GM12878 (cell line): ENCODE measurements around the gene KISS1R. TPM values are rescaled to one million over a fixed set of nuclear protein-coding genes. Genes with fewer than 3 reads are reported as not detected.
A peak's percentile ranks its signal among the peaks of the same experiment; 100 is the strongest.

ENCODE experiments used
- ATAC-seq: fragments of 200-7000 bp; cut with Tn5 transposase; 3 replicates; pipeline ENCODE4 v1.9.1; 2020; ENCODE audit warnings: mild to moderate bottlenecking, moderate library complexity
- BruUV-seq: library from RNA; stranded (reverse); fragments of 400-500 nt; replicated peaks from 2 replicates; lab custom pipeline; 2021; lab: Mats Ljungman, UMichigan
- CTCF ChIA-PET: fragments of 300-600 bp; sonication (Branson Sonifier 250); formaldehyde crosslinking; extraction: SDS; loops from one replicate; lab custom pipeline; 2021; ENCODE audit warnings: inconsistent platforms; lab: Yijun Ruan, JAX
- POLR2A ChIA-PET: fragments of 350-600 bp; formaldehyde crosslinking; extraction: SDS; loops from one replicate; lab custom pipeline; 2021; ENCODE audit warnings: inconsistent platforms; lab: Charles Lee
- RAD21 ChIA-PET: fragments of 300-600 bp; sonication (Branson Sonifier 250); formaldehyde crosslinking; loops from one replicate; lab custom pipeline; 2023; ENCODE audit warnings: antibody characterized with exemption; ENCODE audit not compliant: unreplicated experiment; lab: Charles Lee
- SMC1A ChIA-PET: fragments of 300-600 bp; sonication (Branson Sonifier 250); formaldehyde crosslinking; loops from one replicate; lab custom pipeline; 2023; ENCODE audit not compliant: unreplicated experiment, uncharacterized antibody; lab: Charles Lee
- DNase-seq: peaks from one replicate; pipeline ENCODE4 v3.0.0-alpha.2; 2011; ENCODE audit warnings: low read depth, low spot score
- FAIRE-seq: peaks from 3 replicates; lab custom pipeline; 2011; peaks lifted over from hg19 to GRCh38; lab: Jason Lieb, UNC
- H2AFZ ChIP-seq: 2 replicates; pipeline ENCODE4 v1.6.0; 2011; ENCODE audit warnings: low read depth, low read length, control low read depth; ENCODE audit not compliant: control insufficient read depth
- H3K27ac ChIP-seq: 2 replicates; pipeline ENCODE4 v1.5.1; 2011; ENCODE audit warnings: control low read depth; ENCODE audit not compliant: control insufficient read depth, insufficient read depth
- H3K27me3 ChIP-seq, 2 experiments: replicated peaks in 1 of 2; 2 replicates each; pipeline versions ENCODE4 v1.6.0 to v1.6.1; 2011; ENCODE audit warnings: low read length in 1 of 2; ENCODE audit not compliant: control insufficient read depth in 2 of 2, insufficient read depth in 2 of 2
- H3K36me3 ChIP-seq, 2 experiments: 2 replicates each; pipeline ENCODE4 v1.5.1; 2011; ENCODE audit warnings: low read length in 1 of 2; ENCODE audit not compliant: control insufficient read depth in 2 of 2, insufficient read depth in 2 of 2
- H3K4me1 ChIP-seq: 2 replicates; pipeline ENCODE4 v1.6.1; 2011; ENCODE audit warnings: mild to moderate bottlenecking, low read length, moderate library complexity, mixed read lengths; ENCODE audit not compliant: control insufficient read depth, insufficient read depth
- H3K4me2 ChIP-seq: 2 replicates; pipeline ENCODE4 v1.6.0; 2011; ENCODE audit warnings: control low read depth; ENCODE audit not compliant: control insufficient read depth, insufficient read depth
- H3K4me3 ChIP-seq: fragments of 200-600 bp; sonication (generic); 2 replicates; pipeline ENCODE4 v1.5.1; 2016
- H3K79me2 ChIP-seq: 2 replicates; pipeline ENCODE4 v1.6.0; 2011; ENCODE audit warnings: low read length; ENCODE audit not compliant: control insufficient read depth, insufficient read depth
- H3K9ac ChIP-seq: 2 replicates; pipeline ENCODE4 v1.8.0; 2011; ENCODE audit warnings: low read length, control low read depth, mixed read lengths; ENCODE audit not compliant: control insufficient read depth, insufficient read depth
- H3K9me3 ChIP-seq: replicated peaks from 3 replicates; pipeline ENCODE4 v1.5.1; 2011; ENCODE audit warnings: mild to moderate bottlenecking, low read length; ENCODE audit not compliant: control insufficient read depth, insufficient read depth
- H4K20me1 ChIP-seq: 2 replicates; pipeline ENCODE4 v1.6.0; 2011; ENCODE audit not compliant: control insufficient read depth, insufficient read depth
- BHLHE40 ChIP-seq, 2 experiments: fragments of 450-650 bp in 1 of 2; IDR thresholded peaks; 2 replicates each; pipeline ENCODE4 v1.6.1; 2011 to 2017; ENCODE audit warnings: low read depth in 2 of 2, borderline replicate concordance in 1 of 2, improper control_type of control experiment in 1 of 2, low read length in 1 of 2, mild to moderate bottlenecking in 1 of 2
- BRCA1 ChIP-seq: IDR thresholded peaks from 2 replicates; pipeline ENCODE4 v1.6.1; 2011; ENCODE audit warnings: low read depth, low read length, improper control_type of control experiment
- CEBPZ ChIP-seq: fragments of 150-350 bp; IDR thresholded peaks from 2 replicates; pipeline ENCODE4 v1.6.1; 2016; ENCODE audit warnings: low read depth, low read length
- ESRRA ChIP-seq: IDR thresholded peaks from 2 replicates; pipeline ENCODE4 v1.6.1; 2012; ENCODE audit warnings: mild to moderate bottlenecking, low read length, improper control_type of control experiment
- IKZF1 ChIP-seq: fragments of 450-650 bp; conservative IDR thresholded peaks from 2 replicates; pipeline ENCODE4 v1.6.1; 2017; ENCODE audit warnings: antibody characterized with exemption, mild to moderate bottlenecking
- IKZF2 ChIP-seq, 2 experiments: fragments of 450-650 bp; IDR thresholded peaks; 2 replicates each; pipeline ENCODE4 v1.6.1; 2017; ENCODE audit warnings: mild to moderate bottlenecking in 2 of 2, moderate library complexity in 2 of 2
- IRF4 ChIP-seq: IDR thresholded peaks from 2 replicates; pipeline ENCODE4 v1.6.1; 2011; ENCODE audit warnings: low read depth, low read length
- MEF2A ChIP-seq: IDR thresholded peaks from 2 replicates; pipeline ENCODE4 v1.6.1; 2011; ENCODE audit warnings: low read depth, mild to moderate bottlenecking, low read length, moderate library complexity; ENCODE audit not compliant: insufficient read depth
- MTA2 ChIP-seq: fragments of 450-650 bp; IDR thresholded peaks from 2 replicates; pipeline ENCODE4 v1.6.1; 2016; ENCODE audit warnings: low read depth, mild to moderate bottlenecking, moderate library complexity
- NFIC ChIP-seq: IDR thresholded peaks from 2 replicates; pipeline ENCODE4 v1.6.1; 2012; ENCODE audit warnings: low read depth, mild to moderate bottlenecking, inconsistent platforms, low read length, moderate library complexity
- NFYB ChIP-seq: IDR thresholded peaks from 2 replicates; pipeline ENCODE4 v1.6.1; 2011; ENCODE audit warnings: low read depth, mild to moderate bottlenecking, low read length, improper control_type of control experiment, moderate library complexity; ENCODE audit not compliant: insufficient read depth
- POLR2AphosphoS5 ChIP-seq: IDR thresholded peaks from 2 replicates; pipeline ENCODE4 v1.6.1; 2011; ENCODE audit warnings: mild to moderate bottlenecking, low read length, inconsistent platforms
- RELA ChIP-seq: fragments of 450-650 bp; IDR thresholded peaks from 2 replicates; pipeline ENCODE4 v1.8.0; 2014; ENCODE audit warnings: borderline replicate concordance; ENCODE audit not compliant: partially characterized antibody
- SREBF2 ChIP-seq: IDR thresholded peaks from 2 replicates; pipeline ENCODE4 v1.6.1; 2012; ENCODE audit warnings: mild to moderate bottlenecking, low read length
- WRNIP1 ChIP-seq: IDR thresholded peaks from 2 replicates; pipeline ENCODE4 v1.6.1; 2011; ENCODE audit warnings: low read depth, low read length, improper control_type of control experiment, borderline replicate concordance
- WGBS: methylation state at CpG from one replicate; pipeline ENCODE4 v1.1.6; 2016; ENCODE audit warnings: low lambda C conversion rate; ENCODE audit not compliant: insufficient replicate concordance, insufficient coverage; ENCODE audit errors: missing lambda C conversion rate; 5-methylcytosine and 5-hydroxymethylcytosine counted together
- in situ Hi-C: fragments of 300-500 bp; cut with MboI; formaldehyde crosslinking; loops from 9 replicates; pipeline ENCODE4 v1.14.3; 2018; ENCODE audit warnings: mixed read lengths
- intact Hi-C: fragments of 100-400 bp; cut with micrococcal nuclease; formaldehyde crosslinking; loops from one replicate; pipeline ENCODE4 v1.14.2; 2022; ENCODE audit not compliant: unreplicated experiment
- polyA plus RNA-seq, 11 experiments: library from polyadenylated mRNA; depleted of rRNA in 4 of 11; unstranded in 6 of 11; stranded (reverse) in 5 of 11; fragments of >200 nt; fragmentation: Nextera tagmentation in 4 of 11; fragmentation: Illumina TruSeq in 1 of 11; extraction: Ambion mirVana in 4 of 11; extraction: Trizol in 1 of 11; gene quantifications; 1 replicate in 1 of 11; 2 replicates in 10 of 11; pipeline versions ENCODE4 v1.2.1 to v1.2.3, GENCODE V29; 2011 to 2016; ENCODE audit warnings: inconsistent platforms in 2 of 11, missing spikeins in 2 of 11, low read depth in 1 of 11
- total RNA-seq, 4 experiments: library from RNA; depleted of rRNA in 3 of 4; stranded (reverse); fragments of >200 nt in 3 of 4; fragmentation: Illumina TruSeq in 1 of 4; extraction: Trizol in 1 of 4; gene quantifications; 2 replicates each; pipeline versions ENCODE4 v1.2.1 to v1.2.3, GENCODE V29; 2013 to 2021
- TF ChIP-seq, protein P1 (sequence below), 3 experiments: IDR thresholded peaks in 2 of 3; conservative IDR thresholded peaks in 1 of 3; 2 replicates each; pipeline ENCODE4 v1.5.1; 2011; ENCODE audit warnings: low read depth in 3 of 3, low read length in 3 of 3, mild to moderate bottlenecking in 3 of 3, control low read depth in 2 of 3, moderate library complexity in 2 of 3, inconsistent platforms in 1 of 3, mixed read lengths in 1 of 3; ENCODE audit not compliant: control insufficient read depth in 2 of 3, insufficient read depth in 1 of 3; ENCODE audit errors: extremely low read depth in 1 of 3
- TF ChIP-seq, protein P2 (sequence below): IDR thresholded peaks from 2 replicates; pipeline ENCODE4 v1.6.1; 2011; ENCODE audit warnings: borderline replicate concordance, low read depth, mild to moderate bottlenecking, moderate library complexity, mixed read lengths, low read length; ENCODE audit not compliant: insufficient read depth; ENCODE audit errors: extremely low read length

KISS1R gene
- total and polyA plus RNA-seq, 10 of the 15 experiments (the other 5 are each of a cell fraction or from before 2014, with no cell fraction given): 0.13 to 2.7 (median 1.4) TPM; not detected in 3

DNA sequence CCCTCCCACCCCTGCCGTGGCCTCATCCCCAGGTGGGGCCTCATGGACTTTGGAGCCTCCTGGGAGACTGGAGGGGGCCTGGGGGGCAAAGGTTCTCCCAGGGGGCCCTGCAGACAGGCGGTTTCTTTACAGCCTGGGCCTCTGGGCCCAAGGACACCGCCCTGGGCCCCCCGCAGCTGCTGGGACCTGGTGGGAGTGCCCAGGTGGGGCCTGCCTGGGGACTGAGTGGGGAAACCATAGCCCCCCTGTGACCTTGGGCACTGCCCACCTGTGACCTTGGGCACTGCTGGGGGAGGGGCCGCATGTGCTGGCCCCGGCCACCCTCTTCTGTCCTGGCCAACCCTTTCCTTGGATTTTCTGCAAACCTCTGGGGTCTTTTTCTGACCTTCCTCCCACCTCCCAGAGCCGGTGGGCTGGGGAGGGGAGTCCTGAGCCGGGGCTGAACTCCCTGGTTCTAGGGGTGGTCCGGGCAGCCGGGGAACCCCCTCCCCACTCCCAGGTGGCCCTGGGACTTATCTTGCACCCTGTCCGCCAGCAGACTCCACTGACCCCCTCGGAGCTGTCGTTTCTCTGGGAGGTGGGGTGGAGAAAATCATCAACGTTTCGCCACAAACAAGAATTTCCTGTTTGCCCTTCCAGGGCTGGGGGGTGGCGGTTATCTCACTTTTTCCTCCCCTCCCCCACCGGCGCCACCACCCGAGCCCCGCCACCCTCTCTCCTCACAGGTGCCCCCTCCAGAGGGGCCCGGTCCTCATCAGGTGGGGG lies 35.7 kb downstream of the KISS1R start:
- WGBS: under 1% methylated on average over 13 of the region's 21 CpGs
- Histone ChIP-seq H3K4me3 (peak overlapping the region; percentile 71), H3K9ac (peak overlapping the region; percentile 83), H3K9me3 (no peaks in the 10 kb centered on the region), H3K79me2 (peaks cover 62% of the 10 kb centered on the region), H3K4me1 (peaks cover 73% of the 10 kb centered on the region), H3K27ac (peak overlapping the region; percentile 95), H3K4me2 (peak overlapping the region; percentile 93), H2AFZ (no peak overlapping the region), H4K20me1 (no peaks in the 10 kb centered on the region), H3K36me3 (peaks cover 0 to 9% of the 10 kb centered on the region in 2 experiments; a peak in 3 of 4 replicates), H3K27me3 (no peaks in the 10 kb centered on the region)
- FAIRE-seq (no peak), DNase-seq (no peak), ATAC-seq (no peak)
- BruUV-seq: TSS peak; percentile 84
- CTCF ChIA-PET: interaction anchor here (1.0 to 1.1 kb wide), 2 partner anchors 14 to 28 kb away, joined by 3 read pairs; no protein-coding TSS in a partner anchor
- in situ Hi-C loops: no loop called here
- intact Hi-C loops: no loop called here
- SMC1A ChIA-PET: interaction anchor here (2.6 kb wide), 1 partner anchor 29 kb away, joined by 16 read pairs; no protein-coding TSS in a partner anchor
- POLR2A ChIA-PET: interaction anchor here (0.6 kb wide), 1 partner anchor 13 kb away, joined by 4 read pairs; no protein-coding TSS in a partner anchor
- RAD21 ChIA-PET: interaction anchor here (4.8 kb wide), 1 partner anchor 29 kb away, joined by 20 read pairs; no protein-coding TSS in a partner anchor
- TF ChIP-seq MTA2 (peak; percentile 16; the same call in 1 of the 2 replicates), BHLHE40 (IDR thresholded peaks at IDR 0.05; ENCODE audit: borderline replicate concordance in 1 of 2, low read depth in 2 of 2, low read length in 1 of 2) (peak in 1 of 2 experiments; percentile 31; a peak in 1 of 4 replicates), RELA (no peak), NFYB (no peak), WRNIP1 (no peak), IKZF1 (0 out of 2 replicates have a peak, but pooled peaks have one; percentile 36), POLR2AphosphoS5 (no peak), IRF4 (no peak), BRCA1 (no peak), ESRRA (peak; percentile 95), MEF2A (no peak), SREBF2 (no peak), CEBPZ (no peak), IKZF2 (IDR thresholded peaks at IDR 0.05) (peak in 1 of 2 experiments; percentile 19; a peak in 2 of 4 replicates), NFIC (no peak)
- TF ChIP-seq, protein P1, sequence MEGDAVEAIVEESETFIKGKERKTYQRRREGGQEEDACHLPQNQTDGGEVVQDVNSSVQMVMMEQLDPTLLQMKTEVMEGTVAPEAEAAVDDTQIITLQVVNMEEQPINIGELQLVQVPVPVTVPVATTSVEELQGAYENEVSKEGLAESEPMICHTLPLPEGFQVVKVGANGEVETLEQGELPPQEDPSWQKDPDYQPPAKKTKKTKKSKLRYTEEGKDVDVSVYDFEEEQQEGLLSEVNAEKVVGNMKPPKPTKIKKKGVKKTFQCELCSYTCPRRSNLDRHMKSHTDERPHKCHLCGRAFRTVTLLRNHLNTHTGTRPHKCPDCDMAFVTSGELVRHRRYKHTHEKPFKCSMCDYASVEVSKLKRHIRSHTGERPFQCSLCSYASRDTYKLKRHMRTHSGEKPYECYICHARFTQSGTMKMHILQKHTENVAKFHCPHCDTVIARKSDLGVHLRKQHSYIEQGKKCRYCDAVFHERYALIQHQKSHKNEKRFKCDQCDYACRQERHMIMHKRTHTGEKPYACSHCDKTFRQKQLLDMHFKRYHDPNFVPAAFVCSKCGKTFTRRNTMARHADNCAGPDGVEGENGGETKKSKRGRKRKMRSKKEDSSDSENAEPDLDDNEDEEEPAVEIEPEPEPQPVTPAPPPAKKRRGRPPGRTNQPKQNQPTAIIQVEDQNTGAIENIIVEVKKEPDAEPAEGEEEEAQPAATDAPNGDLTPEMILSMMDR (IDR thresholded peaks at IDR 0.05 in 2 of 3, conservative IDR thresholded peaks at IDR 0.05 in 1 of 3; ENCODE audit: control insufficient read depth in 2 of 3, extremely low read depth in 1 of 3, insufficient read depth in 1 of 3, low read depth in 3 of 3, low read length in 3 of 3): no peak
- TF ChIP-seq, protein P2, sequence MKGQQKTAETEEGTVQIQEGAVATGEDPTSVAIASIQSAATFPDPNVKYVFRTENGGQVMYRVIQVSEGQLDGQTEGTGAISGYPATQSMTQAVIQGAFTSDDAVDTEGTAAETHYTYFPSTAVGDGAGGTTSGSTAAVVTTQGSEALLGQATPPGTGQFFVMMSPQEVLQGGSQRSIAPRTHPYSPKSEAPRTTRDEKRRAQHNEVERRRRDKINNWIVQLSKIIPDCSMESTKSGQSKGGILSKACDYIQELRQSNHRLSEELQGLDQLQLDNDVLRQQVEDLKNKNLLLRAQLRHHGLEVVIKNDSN: no peak
